ENCODE data around the gene HOXA2.

DNA sequence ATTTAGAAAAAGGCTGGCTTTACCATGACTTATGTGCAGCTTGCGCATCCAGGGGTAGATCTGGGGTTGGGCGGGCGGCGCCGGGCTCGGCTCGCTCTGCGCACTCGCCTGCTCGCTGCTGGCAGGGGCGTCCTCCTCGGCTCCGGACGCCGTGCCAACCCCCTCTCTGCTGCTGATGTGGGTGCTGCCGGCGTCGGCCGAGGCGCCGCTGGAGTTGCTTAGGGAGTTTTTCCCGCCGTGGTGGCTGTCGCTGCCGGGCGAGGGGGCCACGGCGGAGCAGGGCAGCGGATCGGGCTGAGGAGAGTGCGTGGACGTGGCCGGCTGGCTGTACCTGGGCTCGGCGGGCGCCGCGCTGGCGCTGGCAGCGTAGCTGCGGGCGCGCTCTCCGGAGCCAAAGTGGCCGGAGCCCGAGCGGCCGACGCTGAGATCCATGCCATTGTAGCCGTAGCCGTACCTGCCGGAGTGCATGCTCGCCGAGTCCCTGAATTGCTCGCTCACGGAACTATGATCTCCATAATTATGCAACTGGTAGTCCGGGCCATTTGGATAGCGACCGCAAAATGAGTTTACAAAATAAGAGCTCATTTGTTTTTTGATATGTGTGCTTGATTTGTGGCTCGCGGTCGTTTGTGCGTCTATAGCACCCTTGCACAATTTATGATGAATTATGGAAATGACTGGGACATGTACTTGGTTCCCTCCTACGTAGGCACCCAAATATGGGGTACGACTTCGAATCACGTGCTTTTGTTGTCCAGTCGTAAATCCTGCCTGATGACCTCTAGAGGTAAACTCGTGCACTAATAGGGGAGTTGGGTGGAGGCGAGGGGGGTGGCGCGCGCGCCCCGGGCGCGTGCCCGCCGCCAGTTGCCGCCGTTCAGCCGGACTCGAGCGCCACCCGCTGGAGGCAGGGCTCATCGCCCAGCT, 40.8 kb upstream of the HOXA2 start, which contains the start of gene HOXA5:
- TF ChIP-seq ZNF140 (tag by site-specific recombination; IDR thresholded peaks at IDR 0.05) (no peak), SALL2 (tag by site-specific recombination; IDR thresholded peaks at IDR 0.05; ENCODE audit: borderline replicate concordance) (no peak), ZNF660 (tag by site-specific recombination; IDR thresholded peaks at IDR 0.05) (no peak; the same call in 1 of the 2 replicates), ZNF707 (tag by site-specific recombination; IDR thresholded peaks at IDR 0.05) (no peak), TCF7L2 (IDR thresholded peaks at IDR 0.05; ENCODE audit: borderline replicate concordance, low read depth, low read length) (peak; percentile 55; the same call in 1 of the 2 replicates), ZBTB21 (tag by site-specific recombination; IDR thresholded peaks at IDR 0.05) (peak; percentile 66; the same call in 1 of the 2 replicates)
- TF ChIP-seq, protein P1, sequence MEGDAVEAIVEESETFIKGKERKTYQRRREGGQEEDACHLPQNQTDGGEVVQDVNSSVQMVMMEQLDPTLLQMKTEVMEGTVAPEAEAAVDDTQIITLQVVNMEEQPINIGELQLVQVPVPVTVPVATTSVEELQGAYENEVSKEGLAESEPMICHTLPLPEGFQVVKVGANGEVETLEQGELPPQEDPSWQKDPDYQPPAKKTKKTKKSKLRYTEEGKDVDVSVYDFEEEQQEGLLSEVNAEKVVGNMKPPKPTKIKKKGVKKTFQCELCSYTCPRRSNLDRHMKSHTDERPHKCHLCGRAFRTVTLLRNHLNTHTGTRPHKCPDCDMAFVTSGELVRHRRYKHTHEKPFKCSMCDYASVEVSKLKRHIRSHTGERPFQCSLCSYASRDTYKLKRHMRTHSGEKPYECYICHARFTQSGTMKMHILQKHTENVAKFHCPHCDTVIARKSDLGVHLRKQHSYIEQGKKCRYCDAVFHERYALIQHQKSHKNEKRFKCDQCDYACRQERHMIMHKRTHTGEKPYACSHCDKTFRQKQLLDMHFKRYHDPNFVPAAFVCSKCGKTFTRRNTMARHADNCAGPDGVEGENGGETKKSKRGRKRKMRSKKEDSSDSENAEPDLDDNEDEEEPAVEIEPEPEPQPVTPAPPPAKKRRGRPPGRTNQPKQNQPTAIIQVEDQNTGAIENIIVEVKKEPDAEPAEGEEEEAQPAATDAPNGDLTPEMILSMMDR (tag by site-specific recombination; IDR thresholded peaks at IDR 0.05): peak; percentile 84
- TF ChIP-seq, protein P2, sequence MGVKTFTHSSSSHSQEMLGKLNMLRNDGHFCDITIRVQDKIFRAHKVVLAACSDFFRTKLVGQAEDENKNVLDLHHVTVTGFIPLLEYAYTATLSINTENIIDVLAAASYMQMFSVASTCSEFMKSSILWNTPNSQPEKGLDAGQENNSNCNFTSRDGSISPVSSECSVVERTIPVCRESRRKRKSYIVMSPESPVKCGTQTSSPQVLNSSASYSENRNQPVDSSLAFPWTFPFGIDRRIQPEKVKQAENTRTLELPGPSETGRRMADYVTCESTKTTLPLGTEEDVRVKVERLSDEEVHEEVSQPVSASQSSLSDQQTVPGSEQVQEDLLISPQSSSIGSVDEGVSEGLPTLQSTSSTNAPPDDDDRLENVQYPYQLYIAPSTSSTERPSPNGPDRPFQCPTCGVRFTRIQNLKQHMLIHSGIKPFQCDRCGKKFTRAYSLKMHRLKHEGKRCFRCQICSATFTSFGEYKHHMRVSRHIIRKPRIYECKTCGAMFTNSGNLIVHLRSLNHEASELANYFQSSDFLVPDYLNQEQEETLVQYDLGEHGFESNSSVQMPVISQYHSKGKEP (tag by site-specific recombination; IDR thresholded peaks at IDR 0.05): no peak
- TF ChIP-seq, protein P3, sequence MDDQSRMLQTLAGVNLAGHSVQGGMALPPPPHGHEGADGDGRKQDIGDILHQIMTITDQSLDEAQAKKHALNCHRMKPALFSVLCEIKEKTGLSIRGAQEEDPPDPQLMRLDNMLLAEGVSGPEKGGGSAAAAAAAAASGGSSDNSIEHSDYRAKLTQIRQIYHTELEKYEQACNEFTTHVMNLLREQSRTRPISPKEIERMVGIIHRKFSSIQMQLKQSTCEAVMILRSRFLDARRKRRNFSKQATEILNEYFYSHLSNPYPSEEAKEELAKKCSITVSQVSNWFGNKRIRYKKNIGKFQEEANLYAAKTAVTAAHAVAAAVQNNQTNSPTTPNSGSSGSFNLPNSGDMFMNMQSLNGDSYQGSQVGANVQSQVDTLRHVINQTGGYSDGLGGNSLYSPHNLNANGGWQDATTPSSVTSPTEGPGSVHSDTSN (CRISPR knock-in tag; IDR thresholded peaks at IDR 0.05): no peak

Measured in HEK293 (cell line).